ENCODE results near the gene MPPED2. TPM values are rescaled to one million over a fixed set of nuclear protein-coding genes. Genes with fewer than 3 reads are reported as not detected.

The MPPED2 gene
- total and polyA plus RNA-seq, 10 of the 15 experiments (the other 5 are each of a cell fraction or from before 2014, with no cell fraction given): not detected

DNA sequence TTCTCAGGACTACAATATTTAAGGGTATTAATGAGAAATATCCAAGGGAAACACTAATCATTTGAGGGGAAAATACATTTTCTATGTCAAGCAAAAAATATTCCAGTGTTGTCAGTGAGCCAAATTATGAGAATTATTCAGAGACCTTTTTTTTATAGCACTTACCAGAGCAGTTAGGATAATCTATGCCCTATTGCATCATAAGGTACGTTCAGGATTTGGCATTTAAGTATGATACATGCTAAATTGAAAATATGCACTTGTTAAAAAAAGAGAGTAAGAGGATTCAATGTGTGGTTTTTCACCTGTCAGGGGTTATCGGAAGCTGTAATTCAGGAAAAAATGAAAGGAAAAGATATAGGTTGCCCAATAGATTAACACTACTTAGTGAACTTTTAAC lies 17.2 kb upstream of the MPPED2 start (continued):
- TF ChIP-seq, protein P1, sequence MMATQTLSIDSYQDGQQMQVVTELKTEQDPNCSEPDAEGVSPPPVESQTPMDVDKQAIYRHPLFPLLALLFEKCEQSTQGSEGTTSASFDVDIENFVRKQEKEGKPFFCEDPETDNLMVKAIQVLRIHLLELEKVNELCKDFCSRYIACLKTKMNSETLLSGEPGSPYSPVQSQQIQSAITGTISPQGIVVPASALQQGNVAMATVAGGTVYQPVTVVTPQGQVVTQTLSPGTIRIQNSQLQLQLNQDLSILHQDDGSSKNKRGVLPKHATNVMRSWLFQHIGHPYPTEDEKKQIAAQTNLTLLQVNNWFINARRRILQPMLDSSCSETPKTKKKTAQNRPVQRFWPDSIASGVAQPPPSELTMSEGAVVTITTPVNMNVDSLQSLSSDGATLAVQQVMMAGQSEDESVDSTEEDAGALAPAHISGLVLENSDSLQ (IDR thresholded peaks at IDR 0.05): no peak
- TF ChIP-seq RAD21 (IDR thresholded peaks at IDR 0.05; ENCODE audit: insufficient read depth, low read depth, low read length): no peak
- no peak for TF ChIP-seq MEF2A (IDR thresholded peaks at IDR 0.05; ENCODE audit: insufficient read depth, low read depth, low read length)
- TF ChIP-seq CBX3 (IDR thresholded peaks at IDR 0.05; ENCODE audit: borderline replicate concordance, low read depth): no peak
- TF ChIP-seq ZZZ3 (IDR thresholded peaks at IDR 0.05; ENCODE audit: control insufficient read depth, insufficient read length, low read depth): no peak
- TF ChIP-seq KLF5 (IDR thresholded peaks at IDR 0.05; ENCODE audit: partially characterized antibody): no peak
- TF ChIP-seq SUPT20H (IDR thresholded peaks at IDR 0.05; ENCODE audit: borderline replicate concordance, control insufficient read depth, low read depth, low read length): no peak
- TF ChIP-seq HCFC1 (IDR thresholded peaks at IDR 0.05; ENCODE audit: low read length): no peak
- TF ChIP-seq TARDBP (IDR thresholded peaks at IDR 0.05; ENCODE audit: borderline replicate concordance): no peak
- TF ChIP-seq IKZF1 (conservative IDR thresholded peaks at IDR 0.05): no peak

DNA sequence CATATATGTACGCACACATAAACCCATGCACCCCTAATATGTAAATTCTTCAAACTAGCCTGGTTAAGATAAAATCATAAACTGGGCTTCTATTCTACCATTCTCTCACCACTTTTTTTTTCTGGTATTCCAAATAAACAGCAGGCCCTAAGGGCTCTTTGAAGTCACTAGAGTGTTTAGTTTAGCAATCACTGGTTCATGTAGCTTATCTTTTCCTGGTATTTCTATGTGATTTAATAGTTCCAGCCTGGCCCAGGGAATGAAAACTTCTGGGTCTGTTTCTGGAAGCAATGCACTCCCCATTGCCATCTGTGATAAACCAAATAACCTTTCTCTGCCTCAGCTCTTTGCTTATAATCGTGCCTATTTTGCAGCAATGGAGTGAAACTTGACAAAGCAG lies 10.7 kb upstream of the MPPED2 start:
- in situ Hi-C loops (cut with MboI): no loop called here
- WGBS (ENCODE audit: insufficient coverage, insufficient replicate concordance, low lambda C conversion rate, missing lambda C conversion rate): 0% methylated on average over 2 of the region's 2 CpGs
- no peak for DNase-seq (ENCODE audit: low read depth, low spot score)
- no peak overlapping the region for H3K9ac ChIP-seq (ENCODE audit: control insufficient read depth, insufficient read depth, low read length)
- RAD21 ChIA-PET (ENCODE audit: unreplicated experiment): no interaction called here
- no TSS peak for BruUV-seq (replicated peaks)
- CTCF ChIA-PET: no interaction called here
- H3K9me3 ChIP-seq (replicated peaks; ENCODE audit: control insufficient read depth, insufficient read depth, low read length): no peaks in the 10 kb centered on the region
- POLR2A ChIA-PET: no interaction called here
- ATAC-seq: no peak
- H3K4me1 ChIP-seq (ENCODE audit: control insufficient read depth, insufficient read depth, low read length): no peaks in the 10 kb centered on the region
- no peak overlapping the region for H3K27ac ChIP-seq (ENCODE audit: control insufficient read depth, insufficient read depth)
- H3K4me2 ChIP-seq (ENCODE audit: control insufficient read depth, insufficient read depth): no peak overlapping the region
- SMC1A ChIA-PET (ENCODE audit: uncharacterized antibody, unreplicated experiment): no interaction called here
- intact Hi-C loops (cut with micrococcal nuclease; ENCODE audit: unreplicated experiment): no loop called here
- no peak overlapping the region for H2AFZ ChIP-seq (ENCODE audit: control insufficient read depth, low read depth, low read length)
- H3K36me3 ChIP-seq (ENCODE audit: control insufficient read depth in 2 of 2, insufficient read depth in 2 of 2, low read length in 1 of 2): no peaks in the 10 kb centered on the region
- no peaks in the 10 kb centered on the region for H4K20me1 ChIP-seq (ENCODE audit: control insufficient read depth, insufficient read depth)
- no peaks in the 10 kb centered on the region; a peak in 1 of 4 replicates for H3K27me3 ChIP-seq (replicated peaks in 1 of 2; ENCODE audit: control insufficient read depth in 2 of 2, insufficient read depth in 2 of 2, low read length in 1 of 2)
- H3K79me2 ChIP-seq (ENCODE audit: control insufficient read depth, insufficient read depth, low read length): no peaks in the 10 kb centered on the region
- no peak for FAIRE-seq
- H3K4me3 ChIP-seq: no peak overlapping the region
- TF ChIP-seq ZBTB33 (IDR thresholded peaks at IDR 0.05) (no peak), KLF5 (IDR thresholded peaks at IDR 0.05; ENCODE audit: partially characterized antibody) (no peak), CHD2 (IDR thresholded peaks at IDR 0.05; ENCODE audit: borderline replicate concordance, low read depth, low read length) (no peak), MEF2A (IDR thresholded peaks at IDR 0.05; ENCODE audit: insufficient read depth, low read depth, low read length) (no peak), RAD51 (IDR thresholded peaks at IDR 0.05) (no peak), EGR1 (IDR thresholded peaks at IDR 0.05; ENCODE audit: borderline replicate concordance in 1 of 2, low read depth in 2 of 2, low read length in 2 of 2) (no peak), SIN3A (IDR thresholded peaks at IDR 0.05; ENCODE audit: low read depth, low read length) (no peak), ESRRA (IDR thresholded peaks at IDR 0.05; ENCODE audit: low read length) (no peak), PAX5 (IDR thresholded peaks at IDR 0.05; ENCODE audit: borderline replicate concordance, low read depth, low read length) (no peak), TCF7 (IDR thresholded peaks at IDR 0.05; ENCODE audit: borderline replicate concordance) (no peak), NFYB (IDR thresholded peaks at IDR 0.05; ENCODE audit: insufficient read depth, low read depth, low read length) (no peak), RB1 (IDR thresholded peaks at IDR 0.05; ENCODE audit: borderline replicate concordance) (no peak), GABPA (IDR thresholded peaks at IDR 0.05; ENCODE audit: low read depth) (no peak)
- TF ChIP-seq, protein P2, sequence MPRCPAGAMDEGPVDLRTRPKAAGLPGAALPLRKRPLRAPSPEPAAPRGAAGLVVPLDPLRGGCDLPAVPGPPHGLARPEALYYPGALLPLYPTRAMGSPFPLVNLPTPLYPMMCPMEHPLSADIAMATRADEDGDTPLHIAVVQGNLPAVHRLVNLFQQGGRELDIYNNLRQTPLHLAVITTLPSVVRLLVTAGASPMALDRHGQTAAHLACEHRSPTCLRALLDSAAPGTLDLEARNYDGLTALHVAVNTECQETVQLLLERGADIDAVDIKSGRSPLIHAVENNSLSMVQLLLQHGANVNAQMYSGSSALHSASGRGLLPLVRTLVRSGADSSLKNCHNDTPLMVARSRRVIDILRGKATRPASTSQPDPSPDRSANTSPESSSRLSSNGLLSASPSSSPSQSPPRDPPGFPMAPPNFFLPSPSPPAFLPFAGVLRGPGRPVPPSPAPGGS (IDR thresholded peaks at IDR 0.05; ENCODE audit: borderline replicate concordance, insufficient read depth, low read depth, low read length, poor library complexity, severe bottlenecking): no peak

Measured in GM12878 (cell line).